Type B pancreatic cell (in vitro differentiated cells): ENCODE measurements around the gene TMEM108. TPM values are rescaled to one million over a fixed set of nuclear protein-coding genes. Genes with fewer than 3 reads are reported as not detected.

Experiments
- DNase-seq: peaks from one replicate; pipeline ENCODE4 v3.0.0; 2021; ENCODE audit warnings: mixed read lengths; ENCODE audit not compliant: unreplicated experiment; ENCODE audit errors: extremely low spot score
- H3K27ac Mint-ChIP-seq: 2 replicates; pipeline ENCODE4 v1.8.0; 2021; ENCODE audit warnings: mild to moderate bottlenecking, mixed read lengths
- H3K27me3 Mint-ChIP-seq: 2 replicates; pipeline ENCODE4 v1.8.0; 2021; ENCODE audit warnings: mixed read lengths
- H3K36me3 Mint-ChIP-seq: 2 replicates; pipeline ENCODE4 v1.8.0; 2021; ENCODE audit warnings: mixed read lengths
- H3K4me1 Mint-ChIP-seq: one replicate; pipeline ENCODE4 v1.8.0; 2021; ENCODE audit warnings: mixed read lengths; ENCODE audit not compliant: unreplicated experiment
- H3K4me3 Mint-ChIP-seq: 2 replicates; pipeline ENCODE4 v1.8.0; 2021; ENCODE audit warnings: mild to moderate bottlenecking, mixed read lengths
- H3K9me3 Mint-ChIP-seq: 2 replicates; pipeline ENCODE4 v1.8.0; 2021; ENCODE audit warnings: mixed read lengths
- total RNA-seq: library from RNA; stranded (reverse); gene quantifications from 2 replicates; pipeline ENCODE4 v1.2.1, GENCODE V29; 2021; ENCODE audit warnings: low replicate concordance
- TF ChIP-seq, protein P1 (sequence below): fragments of 200-600 bp; sonication (generic); conservative IDR thresholded peaks from 2 replicates; pipeline ENCODE4 v1.5.0; 2021; ENCODE audit warnings: antibody characterized with exemption, mild to moderate bottlenecking

The TMEM108 gene
- total RNA-seq, 1 donor from 2014 or later = 7.4 TPM

DNA sequence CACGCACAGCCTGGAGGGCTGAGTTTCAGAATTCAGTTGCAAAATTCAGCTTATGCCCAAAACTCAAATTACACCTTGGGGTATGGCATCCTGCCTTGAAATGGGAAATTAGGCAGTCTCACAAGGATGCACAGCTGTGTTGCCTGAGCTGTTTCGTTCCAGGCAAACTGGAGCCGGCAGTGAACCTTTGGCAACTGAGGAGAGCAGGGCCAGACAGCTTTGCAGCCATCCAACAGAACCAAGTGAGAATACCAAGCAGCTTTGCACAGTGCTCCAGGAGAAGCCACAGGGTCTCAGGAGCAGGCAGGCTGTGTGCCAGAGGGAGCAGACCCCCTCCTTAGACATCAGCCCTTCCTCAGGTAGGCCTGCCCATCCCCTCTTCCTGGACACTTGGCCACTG, 329.2 kb downstream of the TMEM108 start:
- Mint-ChIP-seq H3K9me3 (no peaks in the 10 kb centered on the region), H3K27me3 (peaks cover 3% of the 10 kb centered on the region), H3K4me3 (no peak overlapping the region), H3K36me3 (no peaks in the 10 kb centered on the region), H3K27ac (no peak overlapping the region), H3K4me1 (no peaks in the 10 kb centered on the region)
- TF ChIP-seq, protein P1, sequence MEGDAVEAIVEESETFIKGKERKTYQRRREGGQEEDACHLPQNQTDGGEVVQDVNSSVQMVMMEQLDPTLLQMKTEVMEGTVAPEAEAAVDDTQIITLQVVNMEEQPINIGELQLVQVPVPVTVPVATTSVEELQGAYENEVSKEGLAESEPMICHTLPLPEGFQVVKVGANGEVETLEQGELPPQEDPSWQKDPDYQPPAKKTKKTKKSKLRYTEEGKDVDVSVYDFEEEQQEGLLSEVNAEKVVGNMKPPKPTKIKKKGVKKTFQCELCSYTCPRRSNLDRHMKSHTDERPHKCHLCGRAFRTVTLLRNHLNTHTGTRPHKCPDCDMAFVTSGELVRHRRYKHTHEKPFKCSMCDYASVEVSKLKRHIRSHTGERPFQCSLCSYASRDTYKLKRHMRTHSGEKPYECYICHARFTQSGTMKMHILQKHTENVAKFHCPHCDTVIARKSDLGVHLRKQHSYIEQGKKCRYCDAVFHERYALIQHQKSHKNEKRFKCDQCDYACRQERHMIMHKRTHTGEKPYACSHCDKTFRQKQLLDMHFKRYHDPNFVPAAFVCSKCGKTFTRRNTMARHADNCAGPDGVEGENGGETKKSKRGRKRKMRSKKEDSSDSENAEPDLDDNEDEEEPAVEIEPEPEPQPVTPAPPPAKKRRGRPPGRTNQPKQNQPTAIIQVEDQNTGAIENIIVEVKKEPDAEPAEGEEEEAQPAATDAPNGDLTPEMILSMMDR = no peak
- DNase-seq = no peak

DNA sequence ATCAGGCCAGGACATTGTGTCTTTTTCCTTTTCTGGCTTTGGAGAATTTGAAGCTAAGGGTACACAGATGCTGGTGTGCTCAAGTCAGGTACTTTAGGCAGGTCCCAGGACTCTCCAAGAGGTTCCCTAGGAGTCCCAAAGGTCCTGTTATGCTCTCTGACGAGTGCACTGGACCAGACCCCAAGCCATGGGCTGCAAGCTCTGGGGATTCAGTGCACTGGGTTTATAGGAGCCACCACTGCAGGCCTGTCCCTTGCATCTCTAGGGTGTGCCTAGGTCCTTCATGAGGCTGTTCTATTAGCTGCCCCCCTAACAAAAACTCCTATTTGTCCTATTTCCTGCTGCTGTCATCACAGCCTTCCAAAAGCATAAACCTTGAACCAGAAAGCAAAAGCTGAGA, 329.8 kb downstream of the TMEM108 start:
- TF ChIP-seq, protein P1 = no peak
- Mint-ChIP-seq H3K9me3 (no peaks in the 10 kb centered on the region), H3K27me3 (peaks cover 3% of the 10 kb centered on the region), H3K36me3 (no peaks in the 10 kb centered on the region), H3K4me3 (no peak overlapping the region), H3K27ac (no peak overlapping the region), H3K4me1 (no peaks in the 10 kb centered on the region)
- no peak for DNase-seq

DNA sequence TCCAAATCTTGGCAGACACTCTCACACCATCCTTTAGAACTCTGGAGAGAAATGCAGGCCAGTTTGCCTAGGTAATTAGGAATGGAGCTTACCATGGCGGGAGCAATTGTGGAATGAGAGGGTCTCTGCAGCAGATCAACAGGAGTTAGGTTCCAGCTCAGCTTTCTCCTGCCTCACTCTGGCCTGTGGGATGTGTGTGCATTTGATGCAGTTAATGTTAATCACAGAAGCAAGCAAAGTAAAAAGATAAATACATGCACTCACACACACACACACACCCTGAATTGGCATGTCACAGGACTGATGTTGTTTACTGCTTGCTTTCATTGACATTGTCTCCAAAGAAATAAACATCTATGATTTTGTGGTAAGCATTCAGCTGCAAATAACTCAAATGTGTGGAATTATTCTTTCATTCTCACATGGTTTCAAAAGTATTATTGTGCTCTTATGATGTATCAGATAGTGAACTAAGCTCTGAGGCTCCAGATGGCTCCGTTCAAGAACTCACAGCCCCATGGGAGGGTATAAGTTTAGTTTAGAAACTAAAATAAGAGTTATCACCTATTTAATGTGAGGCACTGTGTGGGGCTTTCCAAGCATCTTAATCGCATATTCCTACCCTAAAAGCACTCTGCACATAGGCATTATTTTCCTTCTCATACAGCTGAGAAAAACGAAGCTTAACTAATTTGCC, 330.3 kb downstream of the TMEM108 start:
- H3K4me1 Mint-ChIP-seq = no peaks in the 10 kb centered on the region
- no peaks in the 10 kb centered on the region for H3K36me3 Mint-ChIP-seq
- no peaks in the 10 kb centered on the region for H3K9me3 Mint-ChIP-seq
- TF ChIP-seq, protein P1 = no peak
- peaks cover 3% of the 10 kb centered on the region for H3K27me3 Mint-ChIP-seq
- no peak overlapping the region for H3K4me3 Mint-ChIP-seq
- no peak for DNase-seq
- no peak overlapping the region for H3K27ac Mint-ChIP-seq

DNA sequence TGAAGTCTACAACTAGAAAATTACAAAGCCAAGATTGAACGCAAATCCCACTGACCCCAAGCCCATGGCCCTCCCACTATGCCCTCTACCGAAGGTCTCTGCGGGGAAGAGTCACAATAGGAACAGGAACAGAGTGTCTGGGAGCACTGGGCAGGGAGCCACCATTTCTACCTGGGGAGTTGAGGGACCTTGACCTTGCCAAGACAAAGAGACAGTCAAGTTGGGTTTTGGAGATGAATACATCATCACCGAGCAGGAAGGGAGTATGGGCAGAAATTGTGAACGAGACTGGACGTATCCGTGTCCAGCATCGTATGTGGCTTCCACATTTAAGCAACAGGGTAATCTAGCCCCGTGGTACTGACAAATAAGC, 330.9 kb downstream of the TMEM108 start:
- H3K27ac Mint-ChIP-seq = no peak overlapping the region
- TF ChIP-seq, protein P1 = no peak
- no peaks in the 10 kb centered on the region for H3K36me3 Mint-ChIP-seq
- H3K9me3 Mint-ChIP-seq = no peaks in the 10 kb centered on the region
- no peak for DNase-seq
- H3K27me3 Mint-ChIP-seq = peaks cover 3% of the 10 kb centered on the region
- no peak overlapping the region for H3K4me3 Mint-ChIP-seq
- H3K4me1 Mint-ChIP-seq = no peaks in the 10 kb centered on the region

DNA sequence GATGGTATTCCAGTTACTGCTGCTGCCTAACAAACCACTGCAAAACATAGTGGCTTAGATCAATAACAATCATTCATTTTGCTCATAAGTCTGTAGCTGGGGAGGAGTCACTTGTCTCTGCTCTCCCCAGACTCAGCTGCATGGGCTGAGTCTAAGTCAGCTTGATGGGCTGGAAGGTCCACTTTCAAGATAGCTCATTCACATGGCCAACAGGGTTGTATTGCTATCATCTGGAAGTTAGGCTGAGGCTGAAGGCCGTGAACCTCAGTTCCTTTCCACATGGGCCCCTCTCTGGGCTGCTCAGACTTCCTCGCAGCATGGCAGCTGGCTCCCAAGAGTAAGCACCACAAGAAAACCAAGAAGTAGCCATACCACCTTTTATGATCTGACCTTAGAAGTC, 333.0 kb downstream of the TMEM108 start:
- no peak for DNase-seq
- H3K27me3 Mint-ChIP-seq = peaks cover 3% of the 10 kb centered on the region
- TF ChIP-seq, protein P1 = no peak
- no peak overlapping the region for H3K27ac Mint-ChIP-seq
- no peaks in the 10 kb centered on the region for H3K9me3 Mint-ChIP-seq
- no peaks in the 10 kb centered on the region for H3K4me1 Mint-ChIP-seq
- H3K36me3 Mint-ChIP-seq = no peaks in the 10 kb centered on the region
- no peak overlapping the region for H3K4me3 Mint-ChIP-seq

DNA sequence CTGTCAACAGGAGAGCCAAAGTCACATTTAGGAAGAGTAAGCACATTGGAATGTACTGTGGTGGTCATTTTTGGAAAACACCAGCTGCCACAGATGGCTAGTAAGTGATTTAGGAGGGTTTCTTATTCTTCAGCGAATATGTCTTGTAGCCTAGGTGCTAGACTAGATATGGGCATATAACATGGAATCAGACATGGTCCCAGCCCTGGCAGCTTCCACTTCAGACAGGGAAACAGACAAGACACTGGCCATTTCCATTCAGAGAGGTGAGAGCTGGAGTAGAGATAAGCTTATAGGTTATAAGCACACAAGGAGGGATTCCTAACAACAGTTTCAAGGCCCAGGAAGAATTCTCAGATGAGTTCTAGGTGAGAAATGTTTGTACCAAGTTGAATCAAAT, 333.5 kb downstream of the TMEM108 start:
- no peaks in the 10 kb centered on the region for H3K36me3 Mint-ChIP-seq
- H3K9me3 Mint-ChIP-seq = no peaks in the 10 kb centered on the region
- no peak overlapping the region for H3K27ac Mint-ChIP-seq
- peaks cover 3% of the 10 kb centered on the region for H3K27me3 Mint-ChIP-seq
- H3K4me3 Mint-ChIP-seq = no peak overlapping the region
- TF ChIP-seq, protein P1 = no peak
- no peak for DNase-seq
- no peaks in the 10 kb centered on the region for H3K4me1 Mint-ChIP-seq
